Gastrocnemius medialis (tissue), 4 donors: ENCODE data around the gene PRRG1.

Source experiments
- POLR2A ChIP-seq, 2 donors: fragments of 450-650 bp; IDR thresholded peaks; one replicate each; pipeline ENCODE4 v1.6.1; 2017; ENCODE audit warnings: antibody characterized with exemption in 2 of 2, mild to moderate bottlenecking in 2 of 2, moderate library complexity in 2 of 2
- TF ChIP-seq, protein P1 (sequence below), 5 experiments: fragments of 450-650 bp in 3 of 5; fragments of 200-600 bp in 2 of 5; sonication (generic) in 2 of 5; IDR thresholded peaks in 4 of 5; conservative IDR thresholded peaks in 1 of 5; 1 replicate in 4 of 5; 2 replicates in 1 of 5; pipeline ENCODE4 v1.5.1; 2016 to 2019; ENCODE audit warnings: antibody characterized with exemption in 5 of 5, mild to moderate bottlenecking in 3 of 5, moderate library complexity in 3 of 5

DNA sequence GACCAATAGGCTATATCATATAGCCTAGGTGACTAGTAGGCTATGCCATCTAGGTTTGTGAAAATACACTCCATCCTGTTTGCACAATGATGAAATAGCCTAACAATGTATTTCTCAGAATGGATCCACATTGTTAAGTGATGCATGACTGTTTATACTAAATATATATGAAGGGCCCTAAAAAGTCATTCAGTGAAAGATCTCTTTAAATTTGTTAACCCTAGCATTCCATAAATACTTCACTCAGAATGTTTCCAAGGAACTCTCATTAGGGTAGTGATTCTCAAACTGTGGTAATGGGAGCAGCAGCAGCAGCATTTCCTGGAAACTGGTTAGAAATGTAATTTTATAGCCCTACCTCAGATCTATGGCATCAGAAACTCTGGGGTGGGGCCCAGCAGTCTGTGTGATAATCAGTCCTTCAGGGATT lies 74.9 kb downstream of the PRRG1 start:
- TF ChIP-seq, protein P1, sequence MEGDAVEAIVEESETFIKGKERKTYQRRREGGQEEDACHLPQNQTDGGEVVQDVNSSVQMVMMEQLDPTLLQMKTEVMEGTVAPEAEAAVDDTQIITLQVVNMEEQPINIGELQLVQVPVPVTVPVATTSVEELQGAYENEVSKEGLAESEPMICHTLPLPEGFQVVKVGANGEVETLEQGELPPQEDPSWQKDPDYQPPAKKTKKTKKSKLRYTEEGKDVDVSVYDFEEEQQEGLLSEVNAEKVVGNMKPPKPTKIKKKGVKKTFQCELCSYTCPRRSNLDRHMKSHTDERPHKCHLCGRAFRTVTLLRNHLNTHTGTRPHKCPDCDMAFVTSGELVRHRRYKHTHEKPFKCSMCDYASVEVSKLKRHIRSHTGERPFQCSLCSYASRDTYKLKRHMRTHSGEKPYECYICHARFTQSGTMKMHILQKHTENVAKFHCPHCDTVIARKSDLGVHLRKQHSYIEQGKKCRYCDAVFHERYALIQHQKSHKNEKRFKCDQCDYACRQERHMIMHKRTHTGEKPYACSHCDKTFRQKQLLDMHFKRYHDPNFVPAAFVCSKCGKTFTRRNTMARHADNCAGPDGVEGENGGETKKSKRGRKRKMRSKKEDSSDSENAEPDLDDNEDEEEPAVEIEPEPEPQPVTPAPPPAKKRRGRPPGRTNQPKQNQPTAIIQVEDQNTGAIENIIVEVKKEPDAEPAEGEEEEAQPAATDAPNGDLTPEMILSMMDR (IDR thresholded peaks at IDR 0.05 in 4 of 5, conservative IDR thresholded peaks at IDR 0.05 in 1 of 5) = no peak
- no peak for TF ChIP-seq POLR2A (IDR thresholded peaks at IDR 0.05)
